NCI-H2227 (cell line): ENCODE measurements around the gene SEZ6L.

Experiments
- DNase-seq: peaks from one replicate; lab custom pipeline; 2025; ENCODE audit not compliant: unreplicated experiment; lab: John Stamatoyannopoulos, UW

SEZ6L gene

GRCh38 chr22:26416670-26417276 is 247.5 kb downstream of the SEZ6L start:
- no peak for DNase-seq

GRCh38 chr22:26417406-26417805 is 248.1 kb downstream of the SEZ6L start:
- DNase-seq, result no peak

GRCh38 chr22:26418620-26419019 is 249.4 kb downstream of the SEZ6L start:
- DNase-seq, result no peak

GRCh38 chr22:26426924-26427323 is 257.7 kb downstream of the SEZ6L start:
- DNase-seq, result no peak

GRCh38 chr22:26428515-26429457 is 259.5 kb downstream of the SEZ6L start, which contains the start of gene ASPHD2:
TSS of gene ASPHD2 (plus strand) at chr22:26429260. CDS start at chr22:26433616, 4,356 bp downstream.
- DNase-seq, result peak; percentile 78

GRCh38 chr22:26429458-26430286 is 260.4 kb downstream of the SEZ6L start:
- DNase-seq, result no peak

DNA sequence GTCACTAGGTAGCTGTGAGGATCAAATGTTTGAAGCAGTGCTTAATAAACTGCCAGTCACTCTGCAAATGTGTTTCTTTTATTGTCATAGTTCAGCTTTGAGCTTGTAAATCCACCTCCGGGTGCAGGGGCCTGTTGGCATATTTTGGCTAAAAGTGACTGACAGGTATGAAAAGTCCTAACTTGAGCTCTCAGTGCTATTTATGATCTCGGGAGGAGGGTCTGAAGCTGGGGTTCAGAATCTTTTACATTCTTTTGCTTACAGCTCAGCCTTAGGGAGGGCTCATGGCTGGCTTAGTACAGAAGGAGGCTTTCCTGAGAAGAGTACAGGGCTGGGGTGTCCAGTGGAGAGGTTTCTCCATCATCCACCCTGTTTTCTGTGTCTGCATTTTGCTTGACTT is 261.3 kb downstream of the SEZ6L start:
- DNase-seq, result no peak

DNA sequence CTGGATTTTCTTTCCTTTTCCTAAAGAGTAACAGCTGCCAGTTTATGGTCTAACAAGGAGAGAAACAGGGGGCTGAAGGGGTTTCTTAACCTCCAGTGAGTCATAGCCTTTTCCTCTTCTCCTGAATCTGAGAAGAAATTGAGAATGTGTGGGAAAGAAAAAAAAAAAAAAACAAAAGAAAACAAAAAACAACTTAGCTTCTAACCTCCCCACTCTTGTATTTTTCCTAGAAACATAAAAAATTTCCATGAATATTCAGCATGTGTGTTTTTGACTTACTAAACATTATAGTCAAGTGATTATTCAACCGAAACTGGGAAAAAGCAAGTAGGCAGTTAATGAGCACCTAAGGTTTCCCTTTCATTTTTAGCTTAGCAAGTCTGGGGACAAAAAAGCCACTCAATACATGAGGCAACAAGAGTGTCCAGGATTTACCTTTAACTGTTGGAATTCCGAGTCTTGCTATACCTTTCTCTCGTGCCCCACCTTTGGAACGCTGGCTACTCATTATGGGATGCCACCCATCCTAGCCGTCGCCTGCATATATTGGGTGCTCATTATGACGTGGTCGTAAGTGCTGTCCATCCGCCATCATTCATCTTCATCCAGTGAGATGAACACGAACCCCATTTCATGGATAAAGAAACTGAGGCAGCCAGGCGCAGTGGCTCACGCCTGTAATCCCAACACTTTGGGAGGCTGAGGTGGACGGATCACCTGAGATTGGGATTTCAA is 262.2 kb downstream of the SEZ6L start:
- no peak for DNase-seq

DNA sequence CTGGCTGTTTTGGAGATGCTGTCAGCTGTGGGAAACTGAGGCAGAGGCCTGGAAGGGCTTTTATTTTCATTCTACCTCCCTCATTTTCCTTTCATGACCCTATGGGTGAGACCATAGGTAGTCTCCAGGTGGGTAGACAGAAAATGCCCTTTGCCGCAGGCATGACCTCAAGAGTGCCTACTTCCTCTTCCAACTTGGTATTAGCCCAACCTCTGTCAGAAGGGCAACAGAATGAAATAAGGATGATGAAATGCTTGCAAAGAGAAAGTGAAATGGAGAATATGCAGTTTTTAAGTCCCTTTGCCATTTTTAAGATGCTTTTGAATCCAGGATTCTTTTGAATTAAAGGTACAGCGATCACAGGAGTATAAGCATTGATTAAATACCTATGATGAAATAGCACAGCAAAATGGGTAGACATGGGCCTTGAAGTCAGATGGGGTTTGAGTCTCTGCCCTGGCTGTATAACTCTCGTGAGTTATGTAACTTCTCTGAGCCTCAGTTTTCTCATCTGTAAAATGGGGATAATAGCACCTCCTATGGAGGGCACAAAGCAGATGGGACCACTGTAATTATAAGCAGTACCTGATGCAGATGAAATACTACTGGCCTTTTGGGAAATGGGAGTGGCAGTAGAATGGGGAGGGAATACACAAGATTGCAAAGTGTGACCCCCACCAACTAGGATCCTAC is 263.5 kb downstream of the SEZ6L start:
- DNase-seq, result no peak
